Measurements from ENCODE around the gene FRRS1. TPM values are rescaled to one million over a fixed set of nuclear protein-coding genes. Genes with fewer than 3 reads are reported as not detected.
A peak's percentile ranks its signal among the peaks of the same experiment; 100 is the strongest.

FRRS1 gene
- polyA plus RNA-seq, 2 of the 4 experiments (the other 2 are of a cell fraction): 2.4 to 4.9 TPM

DNA sequence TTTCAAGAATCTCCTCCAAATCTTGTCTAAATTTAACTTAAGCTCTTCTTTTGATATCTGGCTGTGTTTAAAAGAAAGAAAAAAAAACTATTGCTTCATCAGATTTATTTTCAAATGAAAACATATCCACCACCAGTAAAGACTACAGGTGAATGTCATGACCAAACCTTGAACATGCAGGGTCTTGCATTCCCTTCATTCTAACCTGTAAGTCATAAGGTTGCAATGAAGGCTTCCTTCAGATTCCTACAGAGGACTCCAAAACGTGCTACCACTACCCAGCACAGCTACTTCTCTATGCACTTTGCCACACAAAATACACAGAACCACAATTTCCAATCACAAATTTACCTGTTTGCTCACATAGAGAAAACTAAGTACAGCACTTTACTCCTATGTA, 26.3 kb downstream of the FRRS1 start:
- Histone ChIP-seq H3K4me3 (no peak overlapping the region), H3K9me3 (no peaks in the 10 kb centered on the region), H3K4me2 (no peak overlapping the region), H3K27ac (no peak overlapping the region), H3K4me1 (peaks cover 7% of the 10 kb centered on the region; the same call in 1 of the 3 replicates)
- CTCF ChIA-PET: interaction anchor here (1.0 to 1.1 kb wide), 2 partner anchors 14 to 33 kb away, joined by 3 read pairs; no protein-coding TSS in a partner anchor
- ATAC-seq: no peak
- no peak for TF ChIP-seq EHF (CRISPR knock-in tag; IDR thresholded peaks at IDR 0.05)
- TF ChIP-seq, protein P1, sequence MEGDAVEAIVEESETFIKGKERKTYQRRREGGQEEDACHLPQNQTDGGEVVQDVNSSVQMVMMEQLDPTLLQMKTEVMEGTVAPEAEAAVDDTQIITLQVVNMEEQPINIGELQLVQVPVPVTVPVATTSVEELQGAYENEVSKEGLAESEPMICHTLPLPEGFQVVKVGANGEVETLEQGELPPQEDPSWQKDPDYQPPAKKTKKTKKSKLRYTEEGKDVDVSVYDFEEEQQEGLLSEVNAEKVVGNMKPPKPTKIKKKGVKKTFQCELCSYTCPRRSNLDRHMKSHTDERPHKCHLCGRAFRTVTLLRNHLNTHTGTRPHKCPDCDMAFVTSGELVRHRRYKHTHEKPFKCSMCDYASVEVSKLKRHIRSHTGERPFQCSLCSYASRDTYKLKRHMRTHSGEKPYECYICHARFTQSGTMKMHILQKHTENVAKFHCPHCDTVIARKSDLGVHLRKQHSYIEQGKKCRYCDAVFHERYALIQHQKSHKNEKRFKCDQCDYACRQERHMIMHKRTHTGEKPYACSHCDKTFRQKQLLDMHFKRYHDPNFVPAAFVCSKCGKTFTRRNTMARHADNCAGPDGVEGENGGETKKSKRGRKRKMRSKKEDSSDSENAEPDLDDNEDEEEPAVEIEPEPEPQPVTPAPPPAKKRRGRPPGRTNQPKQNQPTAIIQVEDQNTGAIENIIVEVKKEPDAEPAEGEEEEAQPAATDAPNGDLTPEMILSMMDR (IDR thresholded peaks at IDR 0.05): no peak
- no peak for TF ChIP-seq TP53 (CRISPR knock-in tag; IDR thresholded peaks at IDR 0.05)
- no peak for TF ChIP-seq HDAC2 (IDR thresholded peaks at IDR 0.05)
- no peak for TF ChIP-seq SMC3 (IDR thresholded peaks at IDR 0.05)
- TF ChIP-seq ATOH8 (CRISPR knock-in tag; IDR thresholded peaks at IDR 0.05; ENCODE audit: low read depth): no peak
- no peak for TF ChIP-seq RAD21 (conservative IDR thresholded peaks at IDR 0.05 in 1 of 2, IDR thresholded peaks at IDR 0.05 in 1 of 2)
- DNase-seq (ENCODE audit: low read depth in 1 of 2, low spot score in 1 of 2): no peak
- POLR2A ChIA-PET: no interaction called here
- WGBS (ENCODE audit: missing lambda C conversion rate): 6% methylated on average over 1 of the region's 1 CpG
- no peak for FAIRE-seq

GRCh38 chr1:99738858-99739465, 27.5 kb downstream of the FRRS1 start:
- H3K4me2 ChIP-seq: peak overlapping the region; percentile 23; the same call in 1 of the 3 replicates
- ChIA-PET POLR2A (interaction anchor here (0.7 kb wide), 1 partner anchor 15 kb away, joined by 3 read pairs; no protein-coding TSS in a partner anchor), CTCF (interaction anchor here (0.6 to 1.1 kb wide), 3 partner anchors 16 to 436 kb away, joined by 3 to 4 read pairs (median 3); no protein-coding TSS in a partner anchor)
- peaks cover 7% of the 10 kb centered on the region; the same call in 1 of the 3 replicates for H3K4me1 ChIP-seq
- FAIRE-seq (no peak), ATAC-seq (no peak), DNase-seq (ENCODE audit: low read depth in 1 of 2, low spot score in 1 of 2) (peak in 1 of 2 experiments; percentile 2)
- 51% methylated on average over 6 of the region's 6 CpGs for WGBS (ENCODE audit: missing lambda C conversion rate)
- H3K4me3 ChIP-seq: no peak overlapping the region
- no peaks in the 10 kb centered on the region for H3K9me3 ChIP-seq
- no peak for TF ChIP-seq CBX8 (IDR thresholded peaks at IDR 0.05)
- H3K27ac ChIP-seq: no peak overlapping the region

GRCh38 chr1:99737016-99737415, 29.4 kb downstream of the FRRS1 start:
- no peak for FAIRE-seq

More at GRCh38 chr1:99737016-99737415, 29.4 kb downstream of the FRRS1 start:
- H3K27ac ChIP-seq: no peak overlapping the region
- peak; percentile 97 to 99 for ATAC-seq
- TF ChIP-seq CBX8 (IDR thresholded peaks at IDR 0.05): no peak
- TF ChIP-seq PHF8 (IDR thresholded peaks at IDR 0.05; ENCODE audit: borderline replicate concordance, low read depth): no peak
- no peak for TF ChIP-seq HOXB13 (CRISPR knock-in tag; IDR thresholded peaks at IDR 0.05; ENCODE audit: low read depth)
- TF ChIP-seq REST (IDR thresholded peaks at IDR 0.05): no peak
- TF ChIP-seq HEYL (CRISPR knock-in tag; IDR thresholded peaks at IDR 0.05): no peak
- peak; percentile 47 for TF ChIP-seq SMC3 (IDR thresholded peaks at IDR 0.05)
- TF ChIP-seq ESRRA (IDR thresholded peaks at IDR 0.05; ENCODE audit: borderline replicate concordance, low read length): no peak
- no peak for TF ChIP-seq FOSB (CRISPR knock-in tag; IDR thresholded peaks at IDR 0.05)
- peak; percentile 68 to 69 for TF ChIP-seq RAD21 (conservative IDR thresholded peaks at IDR 0.05 in 1 of 2, IDR thresholded peaks at IDR 0.05 in 1 of 2)
- TF ChIP-seq RCOR1 (IDR thresholded peaks at IDR 0.05; ENCODE audit: low read depth, low read length): no peak
- TF ChIP-seq EP300 (IDR thresholded peaks at IDR 0.05): no peak
- peak; percentile 29 for TF ChIP-seq MAFK (IDR thresholded peaks at IDR 0.05; ENCODE audit: partially characterized antibody)
- TF ChIP-seq, protein P2, sequence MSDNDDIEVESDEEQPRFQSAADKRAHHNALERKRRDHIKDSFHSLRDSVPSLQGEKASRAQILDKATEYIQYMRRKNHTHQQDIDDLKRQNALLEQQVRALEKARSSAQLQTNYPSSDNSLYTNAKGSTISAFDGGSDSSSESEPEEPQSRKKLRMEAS (IDR thresholded peaks at IDR 0.05): no peak
- TF ChIP-seq RNF2 (IDR thresholded peaks at IDR 0.05; ENCODE audit: borderline replicate concordance, low read depth): no peak
- no peak for TF ChIP-seq EHF (CRISPR knock-in tag; IDR thresholded peaks at IDR 0.05)
- no peak for TF ChIP-seq BHLHE40 (IDR thresholded peaks at IDR 0.05; ENCODE audit: low read depth, low read length)
- TF ChIP-seq, protein P1 (IDR thresholded peaks at IDR 0.05): peak; percentile 50
- no peak for TF ChIP-seq GATA3 (IDR thresholded peaks at IDR 0.05; ENCODE audit: borderline replicate concordance)
- no peak for TF ChIP-seq HES2 (IDR thresholded peaks at IDR 0.05)
- no peaks in the 10 kb centered on the region for H3K9me3 ChIP-seq
- no peak overlapping the region for H3K4me2 ChIP-seq
- no peak overlapping the region for H3K4me3 ChIP-seq
- CTCF ChIA-PET: interaction anchor here (0.6 kb wide), 1 partner anchor 556 kb away, joined by 3 read pairs; no protein-coding TSS in a partner anchor
- peak; percentile 29 to 74 for DNase-seq (ENCODE audit: low read depth in 1 of 2, low spot score in 1 of 2)
- peaks cover 7% of the 10 kb centered on the region; the same call in 1 of the 3 replicates for H3K4me1 ChIP-seq
- POLR2A ChIA-PET: no interaction called here
- WGBS (ENCODE audit: missing lambda C conversion rate): 6% methylated on average over 4 of the region's 4 CpGs

Measured in A549 (cell line).